GM21528 (cell line): ENCODE data around the gene ATP5MC2.
"Not testable (repeated sequence)": the region's sequence is repeated elsewhere in the genome, so short reads cannot be mapped to it uniquely, and the experiment has no call there.

Source experiments
- ATAC-seq: cut with Tn5 transposase; IDR thresholded peaks from one replicate; pipeline ENCODE4 v1.9.1; 2021; ENCODE audit warnings: mild to moderate bottlenecking, moderate library complexity; ENCODE audit not compliant: unreplicated experiment, low FRiP score

ATP5MC2 gene

GRCh38 chr12:53653595-53653994, 22.3 kb downstream of the ATP5MC2 start:
- ATAC-seq = no peak

DNA sequence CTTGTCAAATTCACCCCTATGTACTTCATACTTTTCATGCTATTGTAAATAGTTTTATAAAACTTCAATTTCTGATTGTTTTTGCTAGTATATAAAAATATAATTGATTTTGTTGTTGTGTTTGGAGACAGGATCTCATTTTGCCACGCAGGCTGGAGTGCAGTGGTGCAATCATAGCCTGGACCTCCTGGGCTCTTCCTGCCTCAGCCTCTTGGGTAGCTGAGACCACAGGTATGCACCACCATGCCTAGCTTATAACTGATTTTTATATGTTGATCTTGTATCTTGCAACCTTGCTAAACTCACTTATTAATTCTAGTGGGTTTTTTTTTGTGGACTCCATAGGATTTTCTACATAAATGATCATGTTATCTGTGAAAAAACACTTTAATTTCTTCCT, 23.5 kb downstream of the ATP5MC2 start:
- ATAC-seq = no peak

GRCh38 chr12:53651737-53652136, 24.1 kb downstream of the ATP5MC2 start:
- ATAC-seq = no peak

DNA sequence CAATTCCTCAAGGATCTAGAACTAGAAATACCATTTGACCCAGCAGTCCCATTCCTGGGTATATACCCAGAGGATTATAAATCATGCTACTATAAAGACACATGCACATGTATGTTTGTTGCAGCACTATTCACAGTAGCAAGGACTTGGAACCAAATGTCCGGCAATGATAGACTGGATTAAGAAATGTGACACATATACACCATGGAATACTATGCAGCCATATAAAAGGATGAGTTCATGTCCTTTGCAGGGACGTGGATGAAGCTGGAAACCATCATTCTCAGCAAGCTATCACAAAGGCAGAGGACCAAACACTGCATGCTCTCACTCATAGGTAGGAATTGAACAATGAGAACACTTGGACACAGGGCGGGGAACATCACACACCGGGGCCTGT, 29.6 kb downstream of the ATP5MC2 start:
- not testable (repeated sequence) for ATAC-seq

GRCh38 chr12:53645165-53645564, 30.7 kb downstream of the ATP5MC2 start:
- no peak for ATAC-seq

DNA sequence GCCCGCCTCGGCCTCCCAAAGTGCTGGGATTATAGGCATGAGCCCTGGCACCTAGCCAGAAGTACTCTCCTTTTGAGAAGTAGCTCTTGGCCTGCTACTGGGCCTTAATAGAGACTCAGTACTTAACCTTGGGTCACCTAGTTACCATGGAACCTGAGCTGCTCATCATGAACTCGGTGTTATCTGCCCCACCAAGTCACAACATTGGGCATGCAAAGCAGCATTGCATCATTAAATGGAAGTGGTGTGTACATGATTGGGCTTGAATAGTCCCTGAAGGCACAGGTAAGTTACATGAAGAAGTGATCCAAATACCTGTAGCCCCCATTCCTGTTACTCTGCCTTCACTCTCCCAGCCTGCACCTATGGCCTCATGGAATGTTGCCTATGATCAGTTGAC, 31.8 kb downstream of the ATP5MC2 start:
- no peak for ATAC-seq

DNA sequence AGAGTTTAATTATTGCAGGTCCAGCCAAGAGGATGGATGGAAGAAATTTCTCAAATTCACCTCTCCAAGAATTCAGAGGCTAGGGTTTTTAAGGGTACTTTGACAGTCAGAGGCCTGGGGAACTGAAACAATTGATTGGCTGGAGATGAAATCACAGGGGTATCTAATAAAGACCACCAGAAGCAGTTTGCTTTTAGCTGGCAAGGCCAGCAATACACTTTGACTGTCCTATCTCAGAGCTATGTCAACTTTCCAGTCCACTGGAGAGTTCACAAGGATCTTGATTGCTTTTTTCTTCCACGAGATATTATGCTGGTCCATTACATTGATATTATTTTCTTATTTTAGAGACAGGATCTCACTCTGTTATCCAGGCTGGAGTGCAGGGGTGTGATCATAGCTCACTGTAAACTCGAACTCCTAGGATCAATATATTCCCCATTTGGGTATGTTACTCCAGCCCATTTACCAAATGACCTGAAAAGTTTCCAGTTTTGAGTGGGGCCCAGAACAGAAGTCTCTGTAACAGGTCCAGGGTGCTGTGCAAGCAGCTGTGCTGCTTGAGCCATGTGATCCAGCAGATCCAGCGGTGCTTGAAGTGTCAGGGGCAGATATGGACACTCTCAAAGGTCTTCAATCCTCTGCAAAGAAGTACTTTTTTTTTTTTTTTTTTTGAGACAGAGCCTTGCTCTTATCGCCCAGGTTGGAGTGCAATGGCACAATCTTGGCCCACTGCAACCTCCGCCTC, 32.5 kb downstream of the ATP5MC2 start:
- ATAC-seq = no peak

DNA sequence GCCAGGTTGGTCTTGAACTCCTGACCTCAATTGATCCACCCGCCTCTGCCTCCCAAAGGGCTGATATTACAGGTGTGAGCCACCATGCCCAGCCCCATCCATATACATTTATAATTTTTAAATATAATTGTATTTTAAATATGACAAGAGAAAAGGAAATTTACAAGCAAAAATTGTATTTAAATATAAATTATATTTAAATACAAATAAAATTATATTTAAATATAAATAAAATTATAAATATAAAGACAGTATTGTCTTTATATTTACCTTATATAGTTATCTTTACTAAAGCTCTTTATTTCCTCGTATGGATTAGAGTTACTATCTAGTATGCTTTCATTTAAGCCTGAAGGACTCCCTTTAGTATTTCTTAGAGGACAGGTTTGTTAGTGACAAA, 37.8 kb downstream of the ATP5MC2 start:
- ATAC-seq = no peak

GRCh38 chr12:53636641-53637040, 39.2 kb downstream of the ATP5MC2 start:
- ATAC-seq = no peak

DNA sequence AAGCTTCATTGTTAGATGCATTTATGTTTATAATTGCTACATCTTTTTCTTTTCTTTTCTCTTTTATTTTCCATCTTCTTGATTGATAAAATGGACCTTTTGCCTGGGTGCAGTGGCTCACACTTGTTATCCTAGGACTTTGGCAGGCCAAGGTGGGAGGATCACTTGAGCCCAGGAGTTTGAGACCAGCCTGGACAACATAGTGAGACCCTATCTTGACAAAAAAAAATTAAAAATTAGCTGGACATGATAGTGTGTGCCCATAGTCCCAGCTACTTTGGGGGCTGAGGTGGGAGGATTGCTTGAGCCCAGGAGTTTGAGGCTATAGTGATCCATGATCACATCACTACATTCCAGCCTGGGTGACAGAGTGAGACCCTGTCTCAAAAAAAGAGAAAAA, 40.2 kb downstream of the ATP5MC2 start:
- ATAC-seq = not testable (repeated sequence)

- ATAC-seq = no peak
These were observed 44.2 kb downstream of the ATP5MC2 start for GRCh38 chr12:53631721-53632120.

DNA sequence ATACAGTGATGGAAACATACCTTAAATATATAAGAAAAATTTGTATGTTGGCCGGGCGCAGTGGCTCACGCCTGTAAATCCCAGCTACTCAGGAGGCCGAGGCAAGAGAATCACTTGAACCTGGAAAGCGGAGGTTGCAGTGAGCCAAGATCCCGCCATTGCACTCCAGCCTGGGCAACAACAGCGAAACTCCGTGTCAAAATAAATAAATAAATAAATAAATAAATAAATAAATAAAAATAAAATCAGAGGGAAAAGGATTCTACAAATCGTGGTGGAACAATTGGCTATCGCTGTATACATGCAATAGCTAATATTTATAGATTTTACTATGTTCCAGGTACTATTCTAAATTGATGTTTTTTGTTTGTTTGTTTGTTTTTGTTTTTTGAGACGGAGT, 48.0 kb downstream of the ATP5MC2 start:
- ATAC-seq = no peak

DNA sequence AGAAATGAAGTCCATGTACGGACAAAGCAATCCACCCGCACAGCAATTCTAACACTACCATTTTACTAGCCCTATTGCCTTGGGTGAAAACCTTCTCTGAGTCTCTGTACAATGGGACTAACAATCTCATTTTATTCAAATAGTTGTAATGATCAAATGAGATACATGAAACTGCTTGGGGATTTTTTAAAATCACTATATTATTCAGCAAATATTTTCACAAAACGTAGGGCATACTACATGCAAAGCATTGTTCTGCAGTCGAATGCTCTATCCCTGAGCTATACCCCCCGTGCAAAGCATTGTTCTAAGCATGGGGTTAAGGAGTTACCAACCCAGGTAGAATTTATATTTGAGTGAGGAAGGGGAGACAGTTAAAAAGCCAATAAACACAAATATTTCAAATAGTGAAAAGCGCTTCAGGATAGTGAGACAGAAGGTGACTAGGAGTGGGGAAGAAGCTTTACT, 49.1 kb downstream of the ATP5MC2 start:
- peak; percentile 1 for ATAC-seq

DNA sequence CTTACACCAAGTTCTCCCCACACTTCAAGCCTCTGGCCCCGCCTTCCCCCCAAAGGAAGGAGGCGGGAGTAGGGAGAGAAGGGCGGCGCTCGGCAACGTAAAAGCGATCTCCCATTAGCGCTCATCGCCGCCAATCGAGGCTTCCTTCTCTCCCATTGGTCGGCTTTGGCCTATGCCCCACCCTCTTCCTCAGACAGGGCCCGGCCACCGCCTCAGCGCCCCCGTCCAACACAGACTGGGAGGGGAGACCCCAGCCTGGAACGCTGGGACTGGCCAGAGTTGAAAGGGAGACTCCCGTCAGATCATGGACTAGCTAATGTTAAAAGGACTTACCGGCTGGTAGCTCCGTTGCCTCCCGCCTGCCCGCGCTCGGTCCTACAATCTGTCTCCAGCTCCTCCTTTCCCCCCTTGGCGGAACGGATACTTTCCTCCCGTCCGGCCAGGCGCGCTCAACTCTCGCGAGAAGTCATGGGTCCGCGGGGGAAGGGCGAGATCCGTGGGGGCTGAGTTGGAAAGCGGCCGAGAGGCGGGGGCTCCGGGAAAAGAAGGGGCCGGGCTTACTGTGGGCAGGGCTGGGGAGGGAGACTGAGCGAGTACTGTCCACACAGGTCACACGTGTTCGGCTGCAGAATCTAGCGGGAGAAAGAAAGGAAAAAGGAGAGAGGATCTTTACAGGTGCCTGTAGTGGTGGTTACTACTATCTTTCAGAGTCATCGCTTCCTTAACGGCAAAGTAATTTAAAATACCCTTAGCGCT, 49.8 kb downstream of the ATP5MC2 start, which contains the start of gene ATF7:
Gene ATF7 (minus strand): TSS at position 437 of the 756 bp plus-strand sequence. CDS start 25,382 bp downstream, outside the sequence.
- ATAC-seq = peak; percentile 98

DNA sequence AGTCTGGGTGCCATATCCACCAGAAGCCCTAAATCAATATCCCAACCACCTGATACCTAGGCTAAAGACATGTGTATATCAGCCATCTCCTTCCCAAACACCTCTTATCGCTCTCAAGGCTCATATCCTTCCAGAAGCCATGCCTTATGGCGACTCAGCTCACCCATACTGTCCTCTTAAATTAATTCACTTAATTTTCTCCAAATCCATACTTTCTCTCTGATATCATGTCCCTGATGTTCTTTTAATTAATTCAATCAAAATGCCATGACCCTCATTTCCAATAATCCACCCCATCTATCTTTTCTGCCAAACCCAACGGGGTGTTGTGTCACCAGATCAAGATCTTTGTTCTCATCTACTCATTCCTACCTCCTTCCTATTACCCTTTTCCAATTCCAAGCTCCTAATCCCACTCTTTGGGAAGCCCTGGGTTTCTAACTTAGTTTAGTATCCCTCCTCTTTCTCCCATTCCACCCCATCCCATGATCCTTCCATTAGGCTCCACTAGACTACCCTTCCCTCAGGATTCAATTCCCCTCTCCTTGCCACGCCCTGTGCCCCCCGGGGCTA, 50.4 kb downstream of the ATP5MC2 start:
- no peak for ATAC-seq

DNA sequence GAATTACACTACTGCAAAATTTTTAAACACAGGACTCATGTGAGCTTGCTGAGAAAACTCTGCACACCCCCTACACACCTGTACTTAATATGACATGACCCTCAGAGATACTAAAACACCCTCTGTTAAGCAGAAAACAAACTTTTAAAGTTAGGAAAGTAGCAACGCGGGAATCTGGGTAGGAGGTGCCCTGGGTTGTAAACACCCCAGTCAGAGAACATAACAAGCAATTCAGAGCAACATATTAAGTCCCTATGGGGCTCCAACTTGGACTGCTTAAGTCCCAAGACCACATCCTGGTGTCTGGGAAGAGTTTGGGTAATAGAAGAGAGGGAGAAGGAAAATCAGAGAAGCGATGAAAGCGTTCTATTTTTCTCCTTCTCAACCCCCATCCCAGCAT, 50.9 kb downstream of the ATP5MC2 start:
- ATAC-seq = no peak

DNA sequence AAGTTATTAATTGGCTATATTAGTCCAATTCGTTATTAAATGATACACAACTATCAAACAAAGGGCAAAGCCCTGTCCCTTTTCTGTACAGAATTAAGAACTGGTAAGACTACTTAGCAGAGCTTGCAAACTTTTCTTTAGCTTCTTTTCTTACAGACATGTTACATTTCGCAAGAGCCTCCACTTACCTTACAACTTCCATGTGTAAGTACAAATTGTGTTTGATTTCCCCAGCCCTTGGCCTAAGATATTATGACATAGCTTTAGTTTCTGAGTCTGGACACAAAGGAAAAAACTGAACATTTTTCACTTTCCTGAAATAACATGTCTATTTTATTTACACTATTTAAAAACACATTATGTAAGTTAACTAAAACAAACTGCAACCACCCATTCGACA, 51.4 kb downstream of the ATP5MC2 start:
- no peak for ATAC-seq

DNA sequence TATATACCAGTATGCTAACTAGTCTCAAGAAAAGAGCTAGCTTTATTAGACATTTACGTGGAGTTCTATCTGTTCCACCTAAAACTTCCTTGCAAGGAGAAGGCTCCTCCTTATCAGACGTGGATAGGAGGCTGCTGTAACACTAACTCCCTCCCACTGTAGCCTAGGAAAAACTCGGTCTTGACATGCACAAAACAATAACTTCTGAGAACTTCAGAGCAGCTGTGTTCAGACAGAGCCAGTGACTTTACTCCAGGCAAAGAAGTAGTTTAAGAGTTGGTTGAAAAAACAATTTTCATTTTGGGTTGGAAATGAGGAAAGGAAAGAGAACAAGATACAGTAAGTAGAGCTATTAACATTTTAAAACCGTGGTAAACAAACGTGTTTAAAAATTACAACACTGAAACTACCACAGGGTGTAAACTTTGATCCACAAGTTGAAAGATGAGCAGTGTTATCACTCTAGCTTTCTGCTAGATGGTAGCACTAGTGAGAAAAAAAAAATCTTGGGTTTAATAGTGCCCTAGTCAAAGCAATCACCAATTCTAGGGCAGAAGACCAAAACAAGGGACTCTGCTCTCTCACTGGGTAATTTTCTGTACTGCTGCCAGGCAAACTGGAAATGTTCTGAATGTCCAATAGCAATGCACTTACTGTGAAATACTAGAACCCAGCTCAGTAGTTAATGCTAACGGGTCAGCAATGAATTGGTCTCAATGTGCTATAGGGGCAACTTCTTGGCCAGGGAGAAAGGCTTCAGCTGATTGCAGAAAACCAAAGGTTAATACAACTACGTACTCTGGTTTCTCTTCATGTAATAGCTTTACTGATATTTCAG, 52.1 kb downstream of the ATP5MC2 start:
- ATAC-seq = no peak

DNA sequence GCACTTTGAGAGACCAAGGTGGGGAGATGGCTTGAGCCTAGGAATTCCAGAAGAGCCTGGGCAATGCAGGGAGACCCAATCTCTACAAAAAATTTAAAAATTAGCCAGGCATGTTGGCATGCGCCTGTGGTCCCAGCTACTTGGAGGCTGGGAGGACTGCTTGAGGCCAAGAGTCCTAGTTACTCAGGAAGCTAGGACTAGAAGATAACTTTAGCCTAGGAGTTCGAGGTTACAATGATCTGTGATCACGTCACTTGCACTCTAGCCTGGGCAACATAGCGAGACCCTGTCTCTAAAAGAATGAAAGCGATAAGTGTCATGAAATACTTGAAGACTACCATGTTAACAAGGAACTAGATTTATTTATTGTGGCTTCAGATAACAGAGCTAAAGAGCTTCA, 53.2 kb downstream of the ATP5MC2 start:
- no peak for ATAC-seq

DNA sequence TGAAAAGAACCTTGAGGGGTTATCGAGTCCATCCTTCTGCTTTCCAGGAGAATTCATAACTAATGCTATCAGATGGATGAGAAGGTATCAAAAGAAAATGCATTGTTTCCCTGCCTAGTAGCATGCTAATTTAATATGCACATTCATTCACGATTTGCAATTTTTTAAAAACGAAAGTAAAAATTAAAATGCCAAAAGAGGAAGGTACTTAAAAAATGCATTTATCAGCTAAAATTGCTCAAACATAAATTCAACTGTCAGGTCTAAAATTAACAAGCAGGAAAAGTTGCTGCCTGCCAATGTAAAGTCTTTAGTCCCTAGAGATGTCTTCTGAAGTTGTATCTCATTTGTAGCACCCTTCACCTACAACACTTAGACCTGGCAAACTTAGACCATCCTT, 57.6 kb downstream of the ATP5MC2 start:
- ATAC-seq = no peak

DNA sequence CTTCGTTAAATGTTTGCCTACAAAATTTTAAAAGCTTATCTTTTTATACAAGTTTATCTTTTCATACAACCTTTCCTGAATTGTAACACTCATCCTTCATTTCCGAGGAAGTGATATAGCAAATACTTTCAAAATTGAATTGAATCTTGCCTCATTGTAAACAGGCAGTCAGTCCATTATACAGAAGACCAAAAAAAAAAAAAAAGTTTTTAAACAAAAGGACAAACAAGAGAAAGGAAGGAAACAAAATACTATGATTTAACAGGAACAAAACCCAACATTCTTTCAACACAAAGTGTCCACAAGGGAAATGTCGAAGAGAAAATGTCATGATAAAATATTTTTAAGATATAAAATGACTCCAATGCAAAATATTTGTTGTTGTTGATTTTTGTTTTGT, 58.2 kb downstream of the ATP5MC2 start:
- no peak for ATAC-seq
